ENCODE data around the gene GALNT9. TPM values are rescaled to one million over a fixed set of nuclear protein-coding genes. Genes with fewer than 3 reads are reported as not detected.
"Not testable (repeated sequence)": the region's sequence is repeated elsewhere in the genome, so short reads cannot be mapped to it uniquely, and the experiment has no call there.

The GALNT9 gene
- polyA plus RNA-seq, 3 donors: 7.3 to 12.7 (median 9.6) TPM

DNA sequence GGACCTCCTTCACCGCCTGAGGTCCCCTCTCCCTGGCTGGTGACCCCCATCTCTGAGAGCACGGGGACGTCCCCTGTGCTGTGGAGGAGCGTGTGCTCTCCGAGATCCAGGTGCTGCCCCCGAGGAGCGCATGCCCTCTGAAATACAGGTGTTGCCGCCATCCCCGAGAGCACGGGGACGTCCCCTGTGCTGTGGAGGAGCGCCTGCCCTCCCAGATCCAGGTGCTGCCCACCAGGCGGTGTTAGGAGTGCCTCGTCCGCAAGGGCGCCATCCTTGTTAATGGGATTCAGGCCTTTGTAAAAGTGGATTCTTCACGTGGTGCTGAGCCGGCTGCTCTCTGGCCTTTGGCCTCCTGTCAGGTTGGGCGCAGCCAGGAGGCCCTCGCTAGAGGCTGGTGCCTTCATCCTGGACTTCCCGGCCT, 175.0 kb downstream of the GALNT9 start:
- no peak for DNase-seq (ENCODE audit: extremely low read depth in 1 of 11, low read depth in 9 of 11, low spot score in 4 of 11)

DNA sequence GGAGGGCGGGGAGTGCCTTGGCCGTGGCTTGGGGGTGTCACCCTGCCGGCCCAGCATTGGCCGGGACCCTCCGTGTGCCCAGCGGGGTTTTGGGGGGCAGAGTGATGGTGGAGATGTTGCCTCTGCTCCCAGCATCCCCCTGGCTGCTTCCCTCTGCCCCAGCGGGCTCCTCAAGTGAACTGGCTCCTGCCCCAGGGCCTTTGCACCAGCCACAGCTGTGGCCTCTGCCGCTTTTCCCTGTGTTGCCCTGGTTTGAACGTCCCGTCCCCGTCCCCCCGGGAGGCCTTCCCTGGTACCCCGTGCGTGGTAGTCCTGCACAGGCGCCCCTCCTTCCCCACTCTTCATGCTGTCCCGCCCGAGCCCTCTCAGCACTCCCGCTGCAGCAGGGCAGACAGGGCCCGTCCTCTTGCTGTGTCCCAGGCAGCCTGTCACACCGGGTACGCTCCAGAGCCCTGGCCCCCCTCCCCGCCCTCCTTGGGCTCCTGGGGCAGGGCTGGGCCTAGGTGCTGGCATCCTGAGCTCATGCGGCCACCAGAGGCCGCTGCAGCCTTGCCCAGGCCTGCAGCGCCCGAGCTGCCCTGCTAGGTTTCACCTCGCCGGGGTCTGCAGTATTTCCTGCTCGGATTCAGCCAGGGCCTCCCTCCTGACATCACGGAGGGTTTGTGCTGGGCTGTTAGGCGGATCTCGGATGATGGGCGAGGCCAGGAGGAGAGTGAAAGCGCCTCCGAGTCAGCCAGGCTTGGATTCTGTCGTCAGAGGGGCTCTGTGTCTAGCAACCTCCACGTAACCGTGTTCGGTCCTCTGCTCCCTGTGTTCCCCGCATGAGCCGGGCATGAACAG, 175.7 kb downstream of the GALNT9 start:
- peak in 10 of 11 donors; percentile 74 to 84 (median 82) for DNase-seq (ENCODE audit: extremely low read depth in 1 of 11, low read depth in 9 of 11, low spot score in 4 of 11)

DNA sequence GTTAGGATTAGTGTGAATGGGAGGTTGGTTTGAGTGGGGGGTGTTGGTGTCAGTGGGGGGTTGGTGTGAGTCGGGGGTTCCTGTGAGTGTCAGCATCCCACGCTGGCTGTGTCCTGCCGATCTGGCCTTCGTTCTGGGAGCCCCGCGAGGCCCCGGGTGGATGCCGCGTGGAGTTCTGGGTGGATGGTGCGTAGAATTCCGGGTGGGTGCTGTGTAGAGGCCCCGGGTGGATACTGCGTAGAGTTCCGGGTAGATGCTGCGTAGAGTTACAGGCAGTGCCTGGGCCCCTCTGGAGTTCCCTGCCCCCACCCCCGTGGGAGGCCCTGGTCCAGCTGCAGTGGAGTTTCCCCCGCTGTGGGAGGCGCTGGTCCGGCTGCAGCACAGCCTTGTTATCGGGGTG, 176.4 kb downstream of the GALNT9 start:
- no peak for DNase-seq (ENCODE audit: extremely low read depth in 1 of 11, low read depth in 9 of 11, low spot score in 4 of 11)

DNA sequence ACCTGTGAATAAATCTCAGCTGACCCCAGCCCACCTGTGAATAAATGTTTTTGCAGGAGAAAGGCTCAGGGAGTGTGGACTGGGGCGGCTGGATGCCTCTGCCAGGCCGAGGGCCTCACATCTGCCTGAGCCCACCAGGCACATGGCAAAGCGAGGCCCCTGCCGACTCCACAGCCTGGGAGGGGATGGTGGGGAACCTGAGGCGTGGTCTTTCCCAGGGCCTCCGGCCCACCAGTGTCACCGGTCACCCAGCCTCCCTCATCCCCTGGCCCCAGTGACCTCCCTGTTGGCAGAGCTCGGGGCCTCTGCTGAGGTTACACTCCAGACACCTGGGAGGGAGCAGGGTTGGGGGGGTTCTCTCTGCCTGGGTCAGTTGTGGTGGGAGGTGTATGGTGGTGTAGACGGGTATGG, 177.0 kb downstream of the GALNT9 start:
- DNase-seq (ENCODE audit: extremely low read depth in 1 of 11, low read depth in 9 of 11, low spot score in 4 of 11): no peak

DNA sequence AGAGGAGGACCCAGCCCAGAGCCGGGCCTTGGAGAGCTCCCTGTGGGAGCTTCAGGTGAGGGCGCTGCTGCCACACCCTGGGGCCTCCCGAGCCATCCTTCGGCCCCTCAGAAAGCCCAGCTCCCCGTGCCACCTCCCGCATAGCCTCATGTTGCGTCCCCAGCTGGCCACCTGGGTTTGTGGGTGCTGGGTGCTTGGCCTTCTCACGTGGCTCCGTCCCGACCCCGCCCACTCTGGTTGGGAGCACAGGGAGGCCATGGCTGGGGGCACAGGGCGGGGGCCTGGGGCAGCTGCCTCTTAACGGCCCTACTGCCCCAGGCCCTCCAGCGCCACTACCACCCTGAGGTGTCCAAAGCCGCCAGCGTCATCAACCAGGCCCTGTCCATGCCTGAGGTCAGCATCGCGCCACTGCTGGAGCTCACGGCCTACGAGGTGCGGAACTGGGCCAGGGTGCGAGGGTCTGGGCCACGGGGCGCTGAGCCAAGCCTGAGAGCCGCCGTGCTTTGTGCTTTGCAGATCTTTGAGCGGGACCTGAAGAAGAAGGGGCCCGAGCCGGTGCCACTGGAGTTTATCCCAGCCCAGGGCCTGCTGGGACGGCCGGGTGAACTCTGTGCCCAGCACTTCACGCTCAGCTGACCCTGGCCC, 177.5 kb downstream of the GALNT9 start:
- no peak for DNase-seq (ENCODE audit: extremely low read depth in 1 of 11, low read depth in 9 of 11, low spot score in 4 of 11)

DNA sequence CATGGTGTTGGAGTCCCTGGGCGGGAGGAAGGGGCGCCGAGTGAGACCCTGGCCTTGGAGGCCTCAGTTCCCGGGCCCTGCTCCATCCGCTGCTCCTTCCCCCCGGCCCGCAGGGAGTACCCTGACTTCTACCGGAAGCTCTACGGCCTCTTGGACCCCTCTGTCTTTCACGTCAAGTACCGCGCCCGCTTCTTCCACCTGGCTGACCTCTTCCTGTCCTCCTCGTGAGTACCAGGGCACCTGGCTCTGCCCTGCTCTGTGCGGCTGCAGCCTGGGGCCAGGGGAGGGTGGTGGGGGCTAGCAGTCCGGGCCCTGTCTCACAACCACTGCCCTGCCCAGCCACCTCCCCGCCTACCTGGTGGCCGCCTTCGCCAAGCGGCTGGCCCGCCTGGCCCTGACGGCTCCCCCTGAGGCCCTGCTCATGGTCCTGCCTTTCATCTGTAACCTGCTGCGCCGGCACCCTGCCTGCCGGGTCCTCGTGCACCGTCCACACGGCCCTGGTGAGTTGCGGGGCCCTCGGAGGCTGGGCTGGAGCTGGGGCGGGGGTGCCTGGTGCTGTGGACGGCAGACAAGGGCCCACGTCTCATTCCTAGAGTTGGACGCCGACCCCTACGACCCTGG, 178.1 kb downstream of the GALNT9 start:
- no peak for DNase-seq (ENCODE audit: extremely low read depth in 1 of 11, low read depth in 9 of 11, low spot score in 4 of 11)

DNA sequence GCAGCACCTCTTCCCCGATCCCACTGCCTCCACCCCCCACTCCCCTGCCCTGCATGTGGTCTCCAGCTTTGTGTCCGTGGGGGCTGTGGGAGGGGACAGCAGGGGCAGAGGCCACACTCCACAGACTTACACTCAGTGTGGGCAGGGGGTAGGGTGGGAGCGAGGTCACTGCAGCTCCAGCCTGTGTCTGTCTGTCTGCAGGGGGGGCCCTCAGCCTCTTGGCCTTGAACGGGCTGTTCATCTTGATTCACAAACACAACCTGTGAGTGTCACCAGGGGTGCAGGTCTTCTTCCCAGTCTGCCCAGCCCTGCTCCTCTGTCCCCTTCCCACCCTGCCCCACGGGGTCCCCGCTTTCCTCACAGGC, 178.6 kb downstream of the GALNT9 start:
- no peak for DNase-seq (ENCODE audit: extremely low read depth in 1 of 11, low read depth in 9 of 11, low spot score in 4 of 11)

DNA sequence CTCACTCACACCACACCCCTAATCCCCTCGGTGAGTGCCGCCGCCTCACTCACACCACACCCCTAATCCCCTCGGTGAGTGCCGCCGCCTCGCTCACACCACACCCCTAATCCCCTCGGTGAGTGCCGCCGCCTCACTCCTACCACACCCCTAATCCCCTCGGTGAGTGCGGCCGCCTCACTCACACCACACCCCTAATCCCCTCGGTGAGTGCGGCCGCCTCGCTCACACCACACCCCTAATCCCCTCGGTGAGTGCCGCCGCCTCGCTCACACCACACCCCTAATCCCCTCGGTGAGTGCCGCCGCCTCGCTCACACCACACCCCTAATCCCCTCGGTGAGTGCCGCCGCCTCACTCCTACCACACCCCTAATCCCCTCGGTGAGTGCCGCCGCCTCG, 179.9 kb downstream of the GALNT9 start:
- DNase-seq (ENCODE audit: extremely low read depth in 1 of 11, low read depth in 9 of 11, low spot score in 4 of 11): not testable (repeated sequence)

DNA sequence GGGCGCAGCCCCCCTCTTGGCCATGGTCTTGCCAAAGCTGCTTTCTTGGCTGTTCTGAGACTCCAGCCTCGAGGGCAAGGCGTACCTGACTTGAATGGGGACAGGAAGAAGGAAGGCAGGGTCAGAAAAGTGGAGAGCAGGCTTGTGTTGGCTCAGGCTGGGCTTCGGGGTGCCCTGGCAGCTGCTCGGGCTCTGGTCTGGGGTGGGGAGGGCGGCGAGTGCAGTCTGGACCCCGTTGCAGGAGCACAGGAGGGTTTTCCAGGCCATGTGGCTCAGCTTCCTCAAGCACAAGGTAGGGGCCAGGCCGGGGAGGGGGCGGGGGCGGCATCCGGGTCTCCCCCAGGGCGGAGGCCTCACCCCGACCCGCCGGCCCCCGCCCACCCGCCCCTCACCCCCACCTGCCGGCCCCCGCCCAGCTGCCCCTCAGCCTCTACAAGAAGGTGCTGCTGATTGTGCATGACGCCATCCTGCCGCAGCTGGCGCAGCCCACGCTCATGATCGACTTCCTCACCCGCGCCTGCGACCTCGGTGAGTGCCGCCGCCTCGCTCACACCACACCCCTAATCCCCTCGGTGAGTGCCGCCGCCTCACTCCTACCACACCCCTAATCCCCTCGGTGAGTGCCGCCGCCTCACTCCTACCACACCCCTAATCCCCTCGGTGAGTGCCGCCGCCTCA, 180.9 kb downstream of the GALNT9 start:
- no peak for DNase-seq (ENCODE audit: extremely low read depth in 1 of 11, low read depth in 9 of 11, low spot score in 4 of 11)

DNA sequence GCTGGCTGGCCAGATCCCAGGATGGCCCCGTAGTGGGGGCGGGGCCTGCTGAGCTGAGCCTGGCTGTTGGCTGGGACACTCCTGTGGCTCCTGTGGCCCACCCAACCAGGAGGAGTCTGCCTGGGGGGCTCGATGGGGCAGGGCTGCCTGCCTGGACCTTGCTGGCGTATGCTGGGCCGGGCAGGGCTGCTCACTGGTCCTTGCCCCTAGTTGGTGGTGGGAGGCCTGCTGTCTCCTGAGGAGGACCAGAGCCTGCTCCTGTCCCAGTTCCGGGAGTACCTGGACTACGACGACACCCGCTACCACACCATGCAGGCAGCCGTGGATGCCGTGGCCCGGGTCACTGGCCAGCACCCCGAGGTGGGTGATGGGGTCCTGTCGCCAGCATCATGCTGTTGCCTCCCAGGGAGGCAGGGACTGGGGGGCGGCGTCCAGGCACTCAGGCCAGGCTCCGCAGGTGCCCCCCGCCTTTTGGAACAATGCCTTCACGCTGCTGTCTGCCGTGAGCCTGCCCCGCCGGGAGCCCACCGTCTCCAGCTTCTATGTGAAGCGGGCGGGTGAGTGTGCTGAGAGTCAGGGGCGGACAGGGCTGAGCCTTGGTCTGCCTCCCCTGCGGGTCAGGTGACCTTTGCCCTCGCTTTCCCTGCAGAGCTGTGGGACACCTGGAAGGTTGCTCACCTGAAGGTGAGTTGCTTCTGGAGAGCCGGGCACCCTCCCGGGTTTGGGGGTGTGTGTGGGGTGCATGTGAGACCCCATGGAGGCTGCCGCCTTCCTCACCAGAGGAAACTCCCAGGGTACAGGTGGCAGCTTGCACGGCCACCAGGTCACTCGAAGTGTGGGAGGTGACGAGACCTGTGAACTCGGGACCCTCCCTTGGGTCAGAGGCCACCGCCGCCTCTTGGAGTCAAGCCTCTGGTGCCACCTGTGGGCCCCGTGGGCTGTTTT, 181.7 kb downstream of the GALNT9 start:
- no peak for DNase-seq (ENCODE audit: extremely low read depth in 1 of 11, low read depth in 9 of 11, low spot score in 4 of 11)

DNA sequence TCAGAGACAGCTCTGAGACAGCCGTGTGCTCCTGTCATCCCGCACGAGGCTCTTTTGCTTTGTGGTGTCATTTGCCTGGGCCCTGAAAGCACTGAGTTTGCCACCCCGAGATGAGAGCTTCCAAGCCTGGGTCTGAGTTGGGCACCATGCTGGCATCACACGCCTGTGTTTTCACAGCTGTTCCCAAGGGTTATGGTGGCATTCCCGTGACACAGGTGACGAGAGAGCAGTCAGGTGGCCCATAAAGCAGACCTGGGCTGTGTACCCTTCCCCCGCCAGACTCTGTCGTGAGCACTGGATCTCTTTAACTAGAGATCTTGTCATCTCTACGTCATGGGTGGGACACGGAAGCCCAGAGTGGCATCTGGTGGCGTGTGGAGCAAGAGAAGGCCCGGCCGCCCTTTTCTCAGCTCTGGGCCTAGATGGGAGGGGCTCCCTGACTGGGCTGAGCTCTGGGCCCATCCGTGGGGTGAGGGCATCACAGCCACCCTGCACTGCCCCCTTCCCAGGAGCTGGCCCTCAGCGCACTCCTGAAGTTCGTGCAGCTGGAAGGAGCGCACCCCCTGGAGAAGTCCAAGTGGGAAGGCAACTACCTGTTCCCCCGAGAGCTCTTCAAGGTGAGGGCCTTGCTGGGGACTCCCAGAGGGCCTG, 182.5 kb downstream of the GALNT9 start:
- DNase-seq (ENCODE audit: extremely low read depth in 1 of 11, low read depth in 9 of 11, low spot score in 4 of 11): no peak

Other genes starting within 250 kb of the GALNT9 start
- 10 to 100 TPM; 14.8 to 24.3 (median 20.1) TPM for gene DDX51, start 185.3 kb downstream of the GALNT9 start, polyA plus RNA-seq (ENCODE audit: insufficient read length in 3 of 3)
- 10 to 100 TPM; 12.5 to 21.0 (median 18.7) TPM for gene NOC4L, start 185.1 kb downstream of the GALNT9 start, polyA plus RNA-seq (ENCODE audit: insufficient read length in 3 of 3)
- 10 to 100 TPM; 41.9 to 84.7 (median 70.4) TPM for gene FBRSL1, start 160.6 kb upstream of the GALNT9 start, polyA plus RNA-seq (ENCODE audit: insufficient read length in 3 of 3)